NB4 (cell line): Measurements from ENCODE around the gene TRABD2B.

ENCODE experiments used
- CTCF ChIP-seq: IDR thresholded peaks from one replicate; pipeline ENCODE4 v1.5.1; 2012; ENCODE audit warnings: low read depth, low read length
- MAX ChIP-seq: IDR thresholded peaks from 2 replicates; pipeline ENCODE4 v1.6.1; 2011; ENCODE audit warnings: low read depth, low read length
- POLR2A ChIP-seq: IDR thresholded peaks from 2 replicates; pipeline ENCODE4 v1.6.1; 2011; ENCODE audit warnings: mild to moderate bottlenecking; ENCODE audit not compliant: insufficient read length; ENCODE audit errors: extremely low read depth

- TF ChIP-seq CTCF (no peak), POLR2A (no peak), MAX (no peak)
These were observed 17.5 kb downstream of the TRABD2B start for GRCh38 chr1:47979724-47980123.
